Spleen (tissue), 11 donors: Measurements from ENCODE around the gene CCDC6. TPM values are rescaled to one million over a fixed set of nuclear protein-coding genes. Genes with fewer than 3 reads are reported as not detected.

ENCODE experiments used
- DNase-seq: peaks from one replicate; pipeline ENCODE4 v3.0.0-alpha.2; 2020
- H3K27ac ChIP-seq, 8 donors: fragments of 200-600 bp; sonication (generic) in 7 of 8; 1 replicate in 4 of 8; 2 replicates in 4 of 8; pipeline versions ENCODE4 v1.5.0 to v1.8.0; 2016 to 2021; ENCODE audit warnings: inconsistent platforms in 4 of 8, mild to moderate bottlenecking in 4 of 8, moderate library complexity in 1 of 8
- H3K27me3 ChIP-seq, 7 donors: fragments of 200-600 bp; sonication (generic) in 6 of 7; replicated peaks in 1 of 7; 1 replicate in 4 of 7; 2 replicates in 3 of 7; pipeline versions ENCODE4 v1.5.0 to v1.8.0; 2016 to 2021; ENCODE audit warnings: inconsistent platforms in 3 of 7, mild to moderate bottlenecking in 1 of 7
- H3K36me3 ChIP-seq, 6 donors: fragments of 200-600 bp; sonication (generic) in 5 of 6; 1 replicate in 4 of 6; 2 replicates in 2 of 6; pipeline versions ENCODE4 v1.5.0 to v1.8.0; 2016 to 2021; ENCODE audit warnings: inconsistent platforms in 2 of 6
- H3K4me1 ChIP-seq, 6 donors: fragments of 200-600 bp; sonication (generic) in 5 of 6; 1 replicate in 3 of 6; 2 replicates in 3 of 6; pipeline versions ENCODE4 v1.5.0 to v1.8.0; 2016 to 2021; ENCODE audit warnings: inconsistent platforms in 3 of 6
- H3K4me3 ChIP-seq, 8 donors: fragments of 200-600 bp; sonication (generic) in 7 of 8; 1 replicate in 4 of 8; 2 replicates in 4 of 8; pipeline versions ENCODE4 v1.5.0 to v1.8.0; 2016 to 2021; ENCODE audit warnings: inconsistent platforms in 4 of 8, mild to moderate bottlenecking in 4 of 8, moderate library complexity in 2 of 8
- H3K9me3 ChIP-seq, 8 donors: fragments of 200-600 bp; sonication (generic) in 7 of 8; 1 replicate in 4 of 8; 2 replicates in 4 of 8; pipeline versions ENCODE4 v1.5.0 to v1.8.0; 2016 to 2021; ENCODE audit warnings: inconsistent platforms in 4 of 8
- CTCF ChIP-seq, 11 experiments: fragments of 200-600 bp in 7 of 11; fragments of 450-650 bp in 4 of 11; sonication (generic) in 4 of 11; IDR thresholded peaks in 8 of 11; conservative IDR thresholded peaks in 3 of 11; 1 replicate in 7 of 11; 2 replicates in 4 of 11; pipeline versions ENCODE4 v1.4.0 to v1.8.0; 2016 to 2021; ENCODE audit warnings: antibody characterized with exemption in 11 of 11, inconsistent platforms in 4 of 11, mild to moderate bottlenecking in 1 of 11
- POLR2A ChIP-seq, 3 donors: fragments of 450-650 bp; IDR thresholded peaks; one replicate each; pipeline ENCODE4 v1.5.1; 2017; ENCODE audit warnings: antibody characterized with exemption in 3 of 3, mild to moderate bottlenecking in 1 of 3
- POLR2AphosphoS5 ChIP-seq, 3 donors: sonication (generic); formaldehyde crosslinking; IDR thresholded peaks; one replicate each; pipeline ENCODE4 v1.5.1; 2017; ENCODE audit warnings: antibody characterized with exemption in 3 of 3
- WGBS, 5 donors: extraction: QIAGEN DNeasy Blood & Tissue Kit in 3 of 5; methylation state at CpG; one replicate each; pipeline versions ENCODE4 v1.1.5 to v1.1.7; 2013 to 2018; 5-methylcytosine and 5-hydroxymethylcytosine counted together
- intact Hi-C: fragments of 100-400 bp; cut with DNase I; formaldehyde crosslinking; loops from one replicate; pipeline ENCODE4 v1.15.0; 2023; ENCODE audit warnings: low total_unique reads
- polyA plus RNA-seq, 3 donors: library from polyadenylated mRNA; stranded (reverse); fragments of 200-250 nt; gene quantifications; one replicate each; pipeline ENCODE4 v1.2.1, GENCODE V29; 2013
- total RNA-seq, 7 donors: library from RNA; depleted of rRNA in 3 of 7; stranded (reverse); fragments of >200 nt in 3 of 7; fragmentation: NEBNext Ultra II Directional in 4 of 7; extraction: Animal tissue kit (Norgen Biotek cat#: 25700) in 4 of 7; gene quantifications; one replicate each; pipeline versions ENCODE4 v1.1.0 to v1.2.1, GENCODE V29; 2016 to 2021
- donor health status: healthy with polysubstance abuse.
- donor health status: DM: no; HTN: no; CAD: no; lungs with moderate emphysema.
- donor health status: DM: no; HTN: no; CAD: no.
- donor health status: Bipolar disorder and iron deficiency.
- donor health status: healthy.
- donor health status: DM: no; HTN: no; CAD: no.
- donor health status: DM: yes; HTN: yes; CAD: no.

The CCDC6 gene
- total and polyA plus RNA-seq, 10 donors: 8.7 to 55.1 (median 37.6) TPM

- Histone ChIP-seq H3K36me3 (peaks cover 0 to 24% (median 0%) of the 10 kb centered on the region in 6 donors), H3K27me3 (no peaks in the 10 kb centered on the region), H3K4me1 (peaks cover 25 to 98% (median 60%) of the 10 kb centered on the region in 6 donors), H3K27ac (peak overlapping the region in 3 of 8 donors; percentile 16 to 73 (median 28)), H3K9me3 (no peaks in the 10 kb centered on the region), H3K4me3 (no peak overlapping the region)
- DNase-seq: no peak
- 77 to 86% (median 79%) methylated on average over 4 of the region's 4 CpGs for WGBS, 5 donors
- intact Hi-C loops: no loop called here
- TF ChIP-seq POLR2AphosphoS5 (IDR thresholded peaks at IDR 0.05): peak in 1 of 3 donors; percentile 7
- TF ChIP-seq POLR2A (IDR thresholded peaks at IDR 0.05): no peak
- no peak for TF ChIP-seq CTCF (IDR thresholded peaks at IDR 0.05 in 8 of 11, conservative IDR thresholded peaks at IDR 0.05 in 3 of 11)
Measured at GRCh38 chr10:59894114-59894513, 12.2 kb downstream of the CCDC6 start.

- Histone ChIP-seq H3K36me3 (peaks cover 0 to 27% (median 0%) of the 10 kb centered on the region in 6 donors), H3K4me1 (peaks cover 25 to 98% (median 58%) of the 10 kb centered on the region in 6 donors), H3K4me3 (no peak overlapping the region), H3K9me3 (no peaks in the 10 kb centered on the region), H3K27ac (peak overlapping the region in 5 of 8 donors; percentile 3 to 73 (median 58)), H3K27me3 (no peaks in the 10 kb centered on the region)
- intact Hi-C loops: no loop called here
- DNase-seq: no peak
- 62 to 85% (median 69%) methylated on average over 3 of the region's 3 CpGs for WGBS, 5 donors
- TF ChIP-seq POLR2AphosphoS5 (IDR thresholded peaks at IDR 0.05) (no peak), POLR2A (IDR thresholded peaks at IDR 0.05) (no peak), CTCF (IDR thresholded peaks at IDR 0.05 in 8 of 11, conservative IDR thresholded peaks at IDR 0.05 in 3 of 11) (no peak)
Measured at GRCh38 chr10:59892697-59893096, 13.7 kb downstream of the CCDC6 start.

DNA sequence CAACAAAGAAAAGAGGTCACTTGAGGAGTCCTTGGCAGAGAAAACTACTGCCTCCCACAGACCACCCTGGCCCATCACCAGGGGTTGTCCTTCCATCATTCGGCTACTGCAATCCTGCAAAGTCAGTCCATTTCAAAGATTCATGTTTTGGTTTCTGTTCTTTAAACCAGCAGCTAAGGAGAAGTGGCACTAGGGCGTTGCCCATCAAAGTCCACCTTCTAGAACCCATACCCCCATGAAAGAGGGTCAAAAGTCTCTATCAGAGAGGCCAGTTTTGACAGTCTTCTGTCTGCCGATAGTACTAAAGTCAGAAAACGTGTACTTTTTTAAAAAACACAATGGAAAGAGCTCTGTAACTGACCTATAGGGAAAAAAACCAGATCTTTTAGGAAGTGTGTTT, 14.4 kb downstream of the CCDC6 start:
- Histone ChIP-seq H3K27ac (peak overlapping the region in 6 of 8 donors; percentile 3 to 73 (median 41)), H3K9me3 (no peaks in the 10 kb centered on the region), H3K4me3 (no peak overlapping the region), H3K4me1 (peaks cover 32 to 99% (median 65%) of the 10 kb centered on the region in 6 donors), H3K36me3 (peaks cover 0 to 27% (median 0%) of the 10 kb centered on the region in 6 donors), H3K27me3 (no peaks in the 10 kb centered on the region)
- WGBS, 5 donors: 71 to 82% (median 72%) methylated on average over 4 of the region's 4 CpGs
- no peak for TF ChIP-seq POLR2A (IDR thresholded peaks at IDR 0.05)
- intact Hi-C loops: no loop called here
- DNase-seq: no peak

DNA sequence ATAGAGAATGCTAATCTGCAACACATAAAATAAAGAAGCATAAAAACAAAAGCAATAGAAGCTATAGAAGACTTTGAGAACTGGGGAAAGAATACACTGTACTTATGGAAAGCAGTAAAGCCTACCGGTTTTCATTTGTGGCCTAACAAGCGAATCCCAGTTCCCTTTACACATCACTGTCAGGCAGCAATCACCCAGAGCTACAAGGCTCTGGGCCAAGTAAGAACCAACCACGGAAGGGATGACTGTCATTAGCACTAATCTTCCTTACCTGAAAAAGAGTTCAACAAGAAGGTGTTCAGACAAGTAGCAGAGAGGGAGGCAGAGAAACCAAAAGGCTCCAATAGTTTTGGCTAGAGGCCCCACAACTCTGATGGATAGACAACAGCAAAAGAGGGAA, 15.0 kb downstream of the CCDC6 start:
- DNase-seq: no peak
- Histone ChIP-seq H3K9me3 (no peaks in the 10 kb centered on the region), H3K27ac (peak overlapping the region in 5 of 8 donors; percentile 3 to 73 (median 58)), H3K27me3 (no peaks in the 10 kb centered on the region), H3K4me3 (no peak overlapping the region), H3K36me3 (peaks cover 0 to 27% (median 0%) of the 10 kb centered on the region in 6 donors), H3K4me1 (peaks cover 37 to 99% (median 71%) of the 10 kb centered on the region in 6 donors)
- intact Hi-C loops: no loop called here
- 59 to 77% (median 70%) methylated on average over 3 of the region's 3 CpGs for WGBS, 5 donors
- TF ChIP-seq POLR2A (IDR thresholded peaks at IDR 0.05) (no peak), CTCF (IDR thresholded peaks at IDR 0.05 in 8 of 11, conservative IDR thresholded peaks at IDR 0.05 in 3 of 11) (no peak), POLR2AphosphoS5 (IDR thresholded peaks at IDR 0.05) (no peak)
